PFSK-1 (cell line): ENCODE measurements around the gene NR5A1.

Source experiments
- FOXP2 ChIP-seq: optimal IDR thresholded peaks from 2 replicates; pipeline ENCODE3; 2011; ENCODE audit warnings: borderline replicate concordance, control low read depth, inconsistent platforms; ENCODE audit not compliant: insufficient read depth; ENCODE audit errors: extremely low read length, extremely low read depth
- POLR2AphosphoS5 ChIP-seq: IDR thresholded peaks from 2 replicates; pipeline ENCODE4 v1.6.1; 2012; ENCODE audit warnings: low read depth, mild to moderate bottlenecking, control low read depth, low read length, moderate library complexity
- REST ChIP-seq, 2 experiments: IDR thresholded peaks; 2 replicates each; pipeline versions ENCODE4 v1.6.1 to v1.8.0; 2011 to 2012; ENCODE audit warnings: low read depth in 2 of 2, low read length in 2 of 2, control low read depth in 1 of 2, inconsistent platforms in 1 of 2, mild to moderate bottlenecking in 1 of 2, moderate library complexity in 1 of 2; ENCODE audit not compliant: insufficient read depth in 1 of 2
- SIN3A ChIP-seq: IDR thresholded peaks from 2 replicates; pipeline ENCODE4 v1.6.1; 2012; ENCODE audit warnings: mild to moderate bottlenecking, low read length, moderate library complexity, borderline replicate concordance; ENCODE audit not compliant: insufficient read depth
- TAF1 ChIP-seq: IDR thresholded peaks from 2 replicates; pipeline ENCODE4 v1.6.1; 2012; ENCODE audit warnings: low read length, control low read depth, borderline replicate concordance; ENCODE audit not compliant: insufficient read depth

GRCh38 chr9:124452326-124452725 is 54.9 kb downstream of the NR5A1 start:
- TF ChIP-seq SIN3A, result no peak
- no peak for TF ChIP-seq POLR2AphosphoS5
- no peak for TF ChIP-seq REST (IDR thresholded peaks at IDR 0.05; ENCODE audit: insufficient read depth in 1 of 2, low read depth in 2 of 2, low read length in 2 of 2)
- no peak for TF ChIP-seq TAF1
- no peak for TF ChIP-seq FOXP2
